Keratinocyte (primary cell): ENCODE measurements around the gene ZNF300. TPM values are rescaled to one million over a fixed set of nuclear protein-coding genes. Genes with fewer than 3 reads are reported as not detected.

Experiments used
- DNase-seq: peaks from one replicate; pipeline ENCODE4 v3.0.0-alpha.2; 2011; ENCODE audit warnings: low read depth, missing footprints, low spot score
- FAIRE-seq: peaks from 2 replicates; lab custom pipeline; 2011; peaks lifted over from hg19 to GRCh38; lab: Jason Lieb, UNC
- H2AFZ ChIP-seq: 2 replicates; pipeline ENCODE4 v1.6.0; 2012; ENCODE audit warnings: low read length, control low read depth, inconsistent platforms; ENCODE audit not compliant: control insufficient read depth
- H3K27ac ChIP-seq: 2 replicates; pipeline ENCODE4 v1.5.1; 2011; ENCODE audit warnings: low read length; ENCODE audit not compliant: control insufficient read depth, insufficient read depth
- H3K27me3 ChIP-seq: 3 replicates; pipeline ENCODE4 v1.6.0; 2011; ENCODE audit warnings: low read length; ENCODE audit not compliant: control insufficient read depth, insufficient read depth; ENCODE audit errors: extremely low read depth
- H3K36me3 ChIP-seq, 2 experiments: 2 replicates in 1 of 2; 3 replicates in 1 of 2; pipeline ENCODE4 v1.5.1; 2011; ENCODE audit warnings: low read length in 2 of 2, mild to moderate bottlenecking in 1 of 2; ENCODE audit not compliant: control insufficient read depth in 2 of 2, insufficient read depth in 2 of 2; ENCODE audit errors: extremely low read depth in 1 of 2
- H3K4me1 ChIP-seq: 3 replicates; pipeline ENCODE4 v1.5.1; 2011; ENCODE audit warnings: low read length; ENCODE audit not compliant: control insufficient read depth, insufficient read depth; ENCODE audit errors: extremely low read depth
- H3K4me2 ChIP-seq: 3 replicates; pipeline ENCODE4 v1.6.0; 2011; ENCODE audit warnings: low read depth, low read length; ENCODE audit not compliant: control insufficient read depth, insufficient read depth; ENCODE audit errors: extremely low read depth
- H3K4me3 ChIP-seq, 3 experiments: fragments of 200-600 bp in 1 of 3; sonication (generic) in 1 of 3; 2 replicates in 2 of 3; 3 replicates in 1 of 3; pipeline ENCODE4 v1.5.1; 2011 to 2016; ENCODE audit warnings: low read length in 3 of 3, mild to moderate bottlenecking in 3 of 3, control low read depth in 2 of 3, inconsistent platforms in 1 of 3, low read depth in 1 of 3, mixed read lengths in 1 of 3, mixed run types in 1 of 3, moderate library complexity in 1 of 3; ENCODE audit not compliant: control insufficient read depth in 2 of 3, insufficient read depth in 2 of 3; ENCODE audit errors: extremely low read depth in 1 of 3
- H3K79me2 ChIP-seq: 2 replicates; pipeline ENCODE4 v1.6.0; 2012; ENCODE audit warnings: low read length; ENCODE audit not compliant: control insufficient read depth, insufficient read depth
- H3K9ac ChIP-seq: 3 replicates; pipeline ENCODE4 v1.6.0; 2011; ENCODE audit warnings: low read length; ENCODE audit not compliant: control insufficient read depth, insufficient read depth; ENCODE audit errors: extremely low read depth
- H3K9me1 ChIP-seq: 3 replicates; pipeline ENCODE4 v1.6.0; 2011; ENCODE audit warnings: low read length; ENCODE audit not compliant: control insufficient read depth, insufficient read depth; ENCODE audit errors: extremely low read depth
- H3K9me3 ChIP-seq: 2 replicates; pipeline ENCODE4 v1.5.1; 2012; ENCODE audit warnings: low read depth, low read length; ENCODE audit not compliant: control insufficient read depth
- H4K20me1 ChIP-seq: 3 replicates; pipeline ENCODE4 v1.6.0; 2011; ENCODE audit warnings: low read length; ENCODE audit not compliant: control insufficient read depth, insufficient read depth; ENCODE audit errors: extremely low read depth
- EZH2 ChIP-seq: IDR thresholded peaks from one replicate; pipeline ENCODE4 v1.6.1; 2012; ENCODE audit warnings: inconsistent platforms, mild to moderate bottlenecking, low read length, moderate library complexity
- dilution Hi-C: fragments of 300-500 bp; cut with MboI; formaldehyde crosslinking; loops from one replicate; pipeline ENCODE4 v1.7.0; 2020; ENCODE audit warnings: low sequenced_read_pairs; ENCODE audit not compliant: extremely low pct_ligation_motif_present
- polyA plus RNA-seq, 5 experiments: library from polyadenylated mRNA; depleted of rRNA in 3 of 5; stranded (reverse) in 3 of 5; stranded (forward) in 1 of 5; unstranded in 1 of 5; fragments of >200 nt; gene quantifications; 1 replicate in 1 of 5; 2 replicates in 3 of 5; 3 replicates in 1 of 5; pipeline versions ENCODE4 v1.2.1 to v1.2.3, GENCODE V29; 2011 to 2012; ENCODE audit warnings: missing spikeins in 2 of 5, low read depth in 1 of 5, low replicate concordance in 1 of 5
- TF ChIP-seq, protein P1 (sequence below), 3 experiments: IDR thresholded peaks in 1 of 3; conservative IDR thresholded peaks in 1 of 3; optimal IDR thresholded peaks in 1 of 3; 2 replicates in 2 of 3; 3 replicates in 1 of 3; pipeline versions ENCODE3 to v1.5.1; 2011; ENCODE audit warnings: low read length in 3 of 3, mild to moderate bottlenecking in 3 of 3, moderate library complexity in 2 of 3, control low read depth in 1 of 3, inconsistent platforms in 1 of 3; ENCODE audit not compliant: insufficient read depth in 2 of 3; ENCODE audit errors: extremely low read depth in 1 of 3

ZNF300 gene
- polyA plus RNA-seq, 1 donor (not counting 4 experiments of a cell fraction or from before 2014, with no cell fraction given) = 8.7 TPM

- dilution Hi-C loops = no loop called here
Measured at GRCh38 chr5:150848271-150848670, 56.5 kb downstream of the ZNF300 start.

GRCh38 chr5:150847334-150847695 is 57.5 kb downstream of the ZNF300 start:
- no peaks in the 10 kb centered on the region for H3K9me3 ChIP-seq
- no peak for TF ChIP-seq EZH2
- TF ChIP-seq, protein P1, sequence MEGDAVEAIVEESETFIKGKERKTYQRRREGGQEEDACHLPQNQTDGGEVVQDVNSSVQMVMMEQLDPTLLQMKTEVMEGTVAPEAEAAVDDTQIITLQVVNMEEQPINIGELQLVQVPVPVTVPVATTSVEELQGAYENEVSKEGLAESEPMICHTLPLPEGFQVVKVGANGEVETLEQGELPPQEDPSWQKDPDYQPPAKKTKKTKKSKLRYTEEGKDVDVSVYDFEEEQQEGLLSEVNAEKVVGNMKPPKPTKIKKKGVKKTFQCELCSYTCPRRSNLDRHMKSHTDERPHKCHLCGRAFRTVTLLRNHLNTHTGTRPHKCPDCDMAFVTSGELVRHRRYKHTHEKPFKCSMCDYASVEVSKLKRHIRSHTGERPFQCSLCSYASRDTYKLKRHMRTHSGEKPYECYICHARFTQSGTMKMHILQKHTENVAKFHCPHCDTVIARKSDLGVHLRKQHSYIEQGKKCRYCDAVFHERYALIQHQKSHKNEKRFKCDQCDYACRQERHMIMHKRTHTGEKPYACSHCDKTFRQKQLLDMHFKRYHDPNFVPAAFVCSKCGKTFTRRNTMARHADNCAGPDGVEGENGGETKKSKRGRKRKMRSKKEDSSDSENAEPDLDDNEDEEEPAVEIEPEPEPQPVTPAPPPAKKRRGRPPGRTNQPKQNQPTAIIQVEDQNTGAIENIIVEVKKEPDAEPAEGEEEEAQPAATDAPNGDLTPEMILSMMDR (optimal IDR thresholded peaks at IDR 0.05 in 1 of 3, IDR thresholded peaks at IDR 0.05 in 1 of 3, conservative IDR thresholded peaks at IDR 0.05 in 1 of 3; ENCODE audit: extremely low read depth in 1 of 3, insufficient read depth in 2 of 3, low read length in 3 of 3) = no peak
- no peaks in the 10 kb centered on the region for H3K4me1 ChIP-seq
- H3K4me3 ChIP-seq = no peak overlapping the region
- no peaks in the 10 kb centered on the region for H3K79me2 ChIP-seq
- H4K20me1 ChIP-seq = no peaks in the 10 kb centered on the region
- no peaks in the 10 kb centered on the region for H3K36me3 ChIP-seq
- H3K27ac ChIP-seq = no peak overlapping the region
- no peaks in the 10 kb centered on the region for H3K9me1 ChIP-seq
- no peak overlapping the region for H3K9ac ChIP-seq
- no peak overlapping the region for H2AFZ ChIP-seq
- DNase-seq = no peak
- no peak for FAIRE-seq
- H3K4me2 ChIP-seq = no peak overlapping the region
- dilution Hi-C loops = no loop called here
- H3K27me3 ChIP-seq = no peaks in the 10 kb centered on the region

More at GRCh38 chr5:150848271-150848670, 56.5 kb downstream of the ZNF300 start:
- DNase-seq (no peak), FAIRE-seq (no peak)
- Histone ChIP-seq H2AFZ (no peak overlapping the region), H3K9me3 (no peaks in the 10 kb centered on the region), H3K36me3 (no peaks in the 10 kb centered on the region), H3K79me2 (no peaks in the 10 kb centered on the region), H3K9ac (no peak overlapping the region), H3K9me1 (no peaks in the 10 kb centered on the region), H3K4me1 (no peaks in the 10 kb centered on the region), H3K27me3 (no peaks in the 10 kb centered on the region), H3K4me2 (no peak overlapping the region), H3K4me3 (no peak overlapping the region), H3K27ac (no peak overlapping the region), H4K20me1 (no peaks in the 10 kb centered on the region)
- TF ChIP-seq, protein P1 (optimal IDR thresholded peaks at IDR 0.05 in 1 of 3, IDR thresholded peaks at IDR 0.05 in 1 of 3, conservative IDR thresholded peaks at IDR 0.05 in 1 of 3; ENCODE audit: extremely low read depth in 1 of 3, insufficient read depth in 2 of 3, low read length in 3 of 3) = no peak
- no peak for TF ChIP-seq EZH2
